RWPE2 (cell line): ENCODE results near the gene COL4A1.

Experiments used
- ATAC-seq: fragments of 200-7000 bp; cut with Tn5 transposase; 3 replicates; pipeline ENCODE4 v1.9.1; 2021; ENCODE audit warnings: low read depth
- DNase-seq: peaks from one replicate; pipeline ENCODE4 v3.0.0-alpha.2; 2020; ENCODE audit warnings: low spot score
- H3K27ac ChIP-seq: fragments of 450-650 bp; 2 replicates; pipeline ENCODE4 v1.5.1; 2017; ENCODE audit warnings: mild to moderate bottlenecking; ENCODE audit not compliant: poor library complexity, severe bottlenecking
- H3K27me3 ChIP-seq: fragments of 250-450 bp; sonication (Bioruptor Pico); 2 replicates; pipeline ENCODE4 v1.5.1; 2021; ENCODE audit warnings: mild to moderate bottlenecking, moderate library complexity; ENCODE audit not compliant: insufficient read depth, poor library complexity, severe bottlenecking
- H3K36me3 ChIP-seq: fragments of 250-450 bp; sonication (Bioruptor Pico); 2 replicates; pipeline ENCODE4 v1.5.1; 2020; ENCODE audit warnings: low read depth, mild to moderate bottlenecking, moderate library complexity
- H3K4me1 ChIP-seq: fragments of 250-450 bp; sonication (Bioruptor Pico); 2 replicates; pipeline ENCODE4 v1.5.1; 2021; ENCODE audit warnings: mild to moderate bottlenecking, moderate library complexity; ENCODE audit not compliant: insufficient read depth, poor library complexity, severe bottlenecking
- H3K4me3 ChIP-seq: fragments of 250-450 bp; sonication (Bioruptor Pico); 2 replicates; pipeline ENCODE4 v1.5.1; 2021; ENCODE audit warnings: mild to moderate bottlenecking, moderate library complexity; ENCODE audit not compliant: severe bottlenecking
- H3K9me3 ChIP-seq: fragments of 250-450 bp; sonication (Bioruptor Pico); 2 replicates; pipeline ENCODE4 v1.5.1; 2021; ENCODE audit warnings: mild to moderate bottlenecking, moderate library complexity; ENCODE audit not compliant: severe bottlenecking
- TF ChIP-seq, protein P1 (sequence below): fragments of 450-650 bp; IDR thresholded peaks from one replicate; pipeline ENCODE4 v1.5.1; 2017; ENCODE audit warnings: mild to moderate bottlenecking, moderate library complexity; ENCODE audit not compliant: poor library complexity, severe bottlenecking

Gene COL4A1

DNA sequence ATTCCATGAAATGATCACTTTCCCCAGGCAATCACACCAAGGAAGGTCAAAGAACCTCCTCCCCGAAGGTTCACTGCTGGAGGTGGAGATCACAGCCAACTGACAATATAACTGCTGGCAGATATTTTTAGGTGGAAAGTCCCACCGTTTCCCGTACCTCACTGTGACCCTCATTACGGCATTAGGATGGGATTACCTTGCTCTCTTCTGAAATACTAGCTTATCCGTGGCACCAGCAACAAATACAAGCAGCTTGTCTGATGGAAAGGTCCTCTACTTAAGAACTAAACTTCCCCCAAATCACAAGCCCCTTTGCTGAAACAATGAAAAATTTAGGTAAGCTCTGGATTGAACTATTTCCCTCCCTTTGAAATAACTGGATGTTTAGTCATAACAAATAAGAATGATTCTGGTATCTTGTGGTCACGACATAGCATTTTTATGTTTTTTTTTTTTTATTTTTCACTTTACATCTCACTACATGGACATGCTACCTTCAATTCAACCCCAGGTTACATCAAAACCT is 178.9 kb downstream of the COL4A1 start:
- no peak overlapping the region for H3K4me3 ChIP-seq
- TF ChIP-seq, protein P1, sequence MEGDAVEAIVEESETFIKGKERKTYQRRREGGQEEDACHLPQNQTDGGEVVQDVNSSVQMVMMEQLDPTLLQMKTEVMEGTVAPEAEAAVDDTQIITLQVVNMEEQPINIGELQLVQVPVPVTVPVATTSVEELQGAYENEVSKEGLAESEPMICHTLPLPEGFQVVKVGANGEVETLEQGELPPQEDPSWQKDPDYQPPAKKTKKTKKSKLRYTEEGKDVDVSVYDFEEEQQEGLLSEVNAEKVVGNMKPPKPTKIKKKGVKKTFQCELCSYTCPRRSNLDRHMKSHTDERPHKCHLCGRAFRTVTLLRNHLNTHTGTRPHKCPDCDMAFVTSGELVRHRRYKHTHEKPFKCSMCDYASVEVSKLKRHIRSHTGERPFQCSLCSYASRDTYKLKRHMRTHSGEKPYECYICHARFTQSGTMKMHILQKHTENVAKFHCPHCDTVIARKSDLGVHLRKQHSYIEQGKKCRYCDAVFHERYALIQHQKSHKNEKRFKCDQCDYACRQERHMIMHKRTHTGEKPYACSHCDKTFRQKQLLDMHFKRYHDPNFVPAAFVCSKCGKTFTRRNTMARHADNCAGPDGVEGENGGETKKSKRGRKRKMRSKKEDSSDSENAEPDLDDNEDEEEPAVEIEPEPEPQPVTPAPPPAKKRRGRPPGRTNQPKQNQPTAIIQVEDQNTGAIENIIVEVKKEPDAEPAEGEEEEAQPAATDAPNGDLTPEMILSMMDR, result no peak
- peak overlapping the region; percentile 94 for H3K27ac ChIP-seq
- H3K36me3 ChIP-seq, result no peaks in the 10 kb centered on the region
- ATAC-seq (peak; percentile 8; the same call in 1 of the 3 replicates), DNase-seq (no peak)
- no peaks in the 10 kb centered on the region for H3K9me3 ChIP-seq
- peaks cover 34% of the 10 kb centered on the region for H3K4me1 ChIP-seq
- H3K27me3 ChIP-seq, result no peaks in the 10 kb centered on the region

DNA sequence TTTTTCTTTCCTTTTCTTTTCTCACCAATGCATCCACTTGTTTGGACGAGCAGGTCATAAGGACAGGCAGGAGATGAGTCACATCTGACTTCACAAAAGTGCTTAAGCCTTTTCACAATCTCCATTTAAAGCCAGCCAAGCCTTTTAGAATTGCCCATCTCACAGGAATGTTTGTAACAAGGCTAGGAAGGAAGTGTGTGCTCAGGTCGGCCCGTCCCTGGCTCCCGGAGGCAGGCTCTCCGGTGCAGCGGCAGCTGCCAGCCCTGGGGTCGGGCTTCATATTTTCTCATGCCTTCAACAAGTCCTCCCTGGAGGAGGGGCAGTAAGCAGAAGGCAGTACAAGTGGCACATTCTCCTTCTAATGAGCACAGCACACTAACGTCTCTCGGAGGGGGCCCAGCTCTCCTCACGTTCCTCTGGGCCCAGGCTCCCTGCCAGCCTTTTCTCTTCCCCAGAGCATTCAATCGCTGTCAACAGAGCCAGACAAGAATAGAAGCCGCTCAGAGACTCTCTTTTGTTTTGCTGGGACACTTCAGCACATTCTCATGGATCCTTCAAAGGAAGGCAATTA is 180.5 kb downstream of the COL4A1 start:
- ATAC-seq, result peak; percentile 94
- Histone ChIP-seq H3K27me3 (no peaks in the 10 kb centered on the region), H3K4me3 (no peak overlapping the region), H3K36me3 (no peaks in the 10 kb centered on the region), H3K9me3 (no peaks in the 10 kb centered on the region), H3K27ac (peak overlapping the region; percentile 94), H3K4me1 (peaks cover 41% of the 10 kb centered on the region)
- DNase-seq, result no peak
- TF ChIP-seq, protein P1, result no peak

DNA sequence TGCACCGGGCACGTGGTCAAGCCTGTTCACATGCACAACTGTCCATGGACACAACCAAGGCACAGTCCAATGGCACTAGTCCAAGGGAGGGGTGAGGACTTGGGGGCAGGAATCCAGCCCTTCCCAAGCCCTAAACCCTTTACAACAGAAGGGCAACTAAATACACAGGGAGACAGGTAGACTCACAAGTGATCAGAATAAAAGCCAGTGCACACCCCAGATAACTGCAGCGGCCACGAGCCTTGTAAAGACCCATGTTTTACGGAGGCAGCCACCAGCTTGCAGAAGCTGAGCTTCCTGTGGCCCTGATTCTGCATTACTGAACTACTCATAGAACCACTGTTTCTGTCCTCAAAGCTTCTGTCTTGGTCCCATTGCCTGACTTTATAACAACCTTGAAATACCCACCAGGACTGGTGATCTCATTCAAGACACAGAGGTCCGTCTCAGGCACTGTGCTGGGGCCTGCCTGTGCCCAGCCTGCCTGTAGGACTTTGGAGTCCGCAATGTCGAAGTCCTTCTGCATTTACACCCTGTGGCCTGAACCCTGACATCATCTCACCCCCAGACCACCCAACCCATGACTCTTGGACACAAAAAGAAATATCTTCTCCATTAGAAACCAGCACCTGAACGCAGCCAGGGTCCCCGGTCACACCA is 181.2 kb downstream of the COL4A1 start:
- no peak overlapping the region for H3K4me3 ChIP-seq
- no peak for ATAC-seq

DNA sequence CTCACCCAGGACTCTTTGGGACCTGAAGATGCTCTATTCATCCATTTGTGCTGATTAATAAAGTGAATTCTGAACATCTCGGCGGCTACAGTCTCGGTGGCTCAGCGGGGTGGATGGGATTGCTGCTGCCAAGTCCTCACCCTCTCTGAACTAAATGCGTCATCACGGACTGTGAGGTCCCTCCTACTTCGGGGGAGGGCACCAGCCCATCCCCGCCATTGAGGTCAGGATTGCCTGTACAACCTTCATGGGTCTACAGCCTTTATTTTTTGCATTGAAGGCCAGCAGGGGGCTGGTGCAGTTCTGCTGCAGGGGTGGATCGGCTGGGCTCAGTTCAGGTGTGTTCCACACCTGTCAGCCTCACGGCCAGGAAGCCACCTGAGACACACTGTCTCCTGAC is 181.8 kb downstream of the COL4A1 start:
- H3K27me3 ChIP-seq, result no peaks in the 10 kb centered on the region

More for the DNA sequence above, 181.2 kb downstream of the COL4A1 start:
- no peaks in the 10 kb centered on the region for H3K36me3 ChIP-seq
- no peak for DNase-seq
- peak overlapping the region; percentile 94 for H3K27ac ChIP-seq
- H3K27me3 ChIP-seq, result no peaks in the 10 kb centered on the region
- H3K4me1 ChIP-seq, result peaks cover 44% of the 10 kb centered on the region
- TF ChIP-seq, protein P1, result no peak
- H3K9me3 ChIP-seq, result no peaks in the 10 kb centered on the region

More for the DNA sequence above, 181.8 kb downstream of the COL4A1 start:
- peak overlapping the region; percentile 94 for H3K27ac ChIP-seq
- no peaks in the 10 kb centered on the region for H3K36me3 ChIP-seq
- ATAC-seq (no peak), DNase-seq (no peak)
- H3K4me3 ChIP-seq, result no peak overlapping the region
- TF ChIP-seq, protein P1, result no peak
- H3K9me3 ChIP-seq, result no peaks in the 10 kb centered on the region
- H3K4me1 ChIP-seq, result peaks cover 48% of the 10 kb centered on the region
